Measurements from ENCODE around the gene KTN1. TPM values are rescaled to one million over a fixed set of nuclear protein-coding genes. Genes with fewer than 3 reads are reported as not detected.

KTN1 gene
- total RNA-seq, 1 donor: 75.0 TPM

DNA sequence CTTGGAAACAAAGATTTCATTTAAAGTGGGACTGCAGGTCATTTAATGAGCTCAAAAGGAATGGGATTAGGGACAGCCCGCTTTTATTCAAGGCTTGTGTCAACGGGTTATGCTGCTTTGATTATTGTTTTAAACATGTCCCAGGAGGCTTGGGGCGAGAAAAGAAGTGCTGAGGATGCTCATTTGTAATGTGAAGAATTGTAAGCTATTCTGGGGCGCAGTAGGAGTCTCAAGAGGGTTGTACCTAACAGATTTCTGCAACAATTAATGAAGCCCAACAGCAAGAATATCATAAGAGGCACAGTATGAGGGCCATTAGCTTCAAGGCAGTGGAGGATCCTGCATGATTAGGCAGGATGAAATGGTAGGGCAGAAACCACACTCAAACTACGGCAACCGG is 122.5 kb downstream of the KTN1 start:
- Histone ChIP-seq H3K9me3 (ENCODE audit: low read depth, low read length) (no peaks in the 10 kb centered on the region), H3K4me1 (ENCODE audit: insufficient read depth, low read length) (no peaks in the 10 kb centered on the region), H3K4me3 (ENCODE audit: low read length) (no peak overlapping the region), H3K27me3 (ENCODE audit: insufficient read depth, low read length) (no peaks in the 10 kb centered on the region)

GRCh38 chr14:55704654-55705053 is 124.6 kb downstream of the KTN1 start:
- H3K4me3 ChIP-seq (ENCODE audit: low read length): no peak overlapping the region
- no peaks in the 10 kb centered on the region for H3K27me3 ChIP-seq (ENCODE audit: insufficient read depth, low read length)
- no peaks in the 10 kb centered on the region for H3K9me3 ChIP-seq (ENCODE audit: low read depth, low read length)
- no peaks in the 10 kb centered on the region for H3K4me1 ChIP-seq (ENCODE audit: insufficient read depth, low read length)

DNA sequence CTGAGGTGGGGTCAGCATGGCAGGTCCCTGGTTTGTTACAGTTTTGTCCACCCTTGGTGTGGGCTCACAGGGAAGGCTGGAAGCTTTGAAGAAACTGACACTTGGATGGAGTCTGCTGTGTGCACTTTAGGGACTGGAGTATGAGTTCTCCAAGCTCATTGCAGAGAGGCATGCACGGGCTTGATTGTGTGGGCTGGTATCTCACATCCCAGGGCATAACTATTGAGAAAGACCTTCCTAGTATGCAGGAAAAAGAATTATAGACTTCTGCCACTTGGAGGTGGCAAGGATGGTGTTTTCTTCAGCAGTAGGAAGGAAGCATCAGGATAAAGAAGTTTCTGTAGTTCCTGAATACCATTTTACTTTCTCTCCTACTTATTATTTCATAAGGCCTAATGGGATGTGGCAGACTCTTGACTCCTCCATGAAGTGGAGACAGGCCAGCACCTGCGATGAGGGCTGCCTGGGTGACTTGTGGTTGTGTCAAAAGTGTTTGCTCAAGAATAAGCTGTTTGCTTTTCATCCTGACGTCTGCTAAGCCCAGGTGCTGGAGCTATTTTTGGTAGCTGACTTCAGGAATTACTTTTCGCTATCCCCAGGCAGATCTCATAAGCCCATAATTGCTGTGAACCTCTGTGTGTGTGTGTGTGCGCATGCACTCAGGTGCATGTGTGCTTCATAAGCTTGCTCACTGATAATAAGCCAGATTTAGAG is 125.8 kb downstream of the KTN1 start:
- no peaks in the 10 kb centered on the region for H3K9me3 ChIP-seq (ENCODE audit: low read depth, low read length)
- no peak overlapping the region for H3K4me3 ChIP-seq (ENCODE audit: low read length)
- H3K4me1 ChIP-seq (ENCODE audit: insufficient read depth, low read length): no peaks in the 10 kb centered on the region
- no peaks in the 10 kb centered on the region for H3K27me3 ChIP-seq (ENCODE audit: insufficient read depth, low read length)

DNA sequence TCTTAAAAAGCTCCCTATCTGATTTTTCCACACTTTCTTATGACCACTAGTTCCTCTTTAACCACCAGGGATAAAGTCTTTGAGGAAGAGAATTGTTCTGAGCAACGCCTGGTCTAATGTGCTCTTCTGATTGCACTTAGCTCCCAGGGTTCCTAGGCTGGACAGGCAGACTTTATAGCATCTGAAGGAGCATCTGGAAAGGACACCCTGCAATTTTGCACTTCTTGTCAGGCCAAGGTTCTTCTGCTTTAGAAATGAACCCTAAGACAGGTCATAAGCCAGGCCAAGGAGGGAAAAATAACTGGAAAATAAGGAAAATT is 126.3 kb downstream of the KTN1 start:
- Histone ChIP-seq H3K27me3 (ENCODE audit: insufficient read depth, low read length) (no peaks in the 10 kb centered on the region), H3K9me3 (ENCODE audit: low read depth, low read length) (no peaks in the 10 kb centered on the region), H3K4me1 (ENCODE audit: insufficient read depth, low read length) (no peaks in the 10 kb centered on the region), H3K4me3 (ENCODE audit: low read length) (no peak overlapping the region)

DNA sequence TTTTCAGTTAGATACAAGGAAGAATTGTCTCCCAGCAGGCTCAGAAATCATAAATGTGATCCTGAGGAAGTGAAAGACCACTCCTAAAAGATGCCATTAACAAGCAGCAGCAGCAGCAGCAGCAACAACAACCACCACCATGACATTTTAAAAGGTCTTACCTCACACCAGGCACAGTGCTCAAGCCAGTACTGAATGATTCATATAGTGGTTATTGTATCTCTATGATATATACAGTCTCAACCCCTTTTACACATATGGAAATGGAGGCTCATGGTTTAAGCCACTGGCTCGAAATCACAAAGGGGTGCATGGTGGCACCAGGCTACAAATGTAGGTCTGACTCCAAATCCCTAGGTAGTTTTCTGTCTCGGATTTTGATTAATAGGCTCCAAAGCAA is 126.9 kb downstream of the KTN1 start:
- Histone ChIP-seq H3K9me3 (ENCODE audit: low read depth, low read length) (no peaks in the 10 kb centered on the region), H3K4me3 (ENCODE audit: low read length) (no peak overlapping the region), H3K27me3 (ENCODE audit: insufficient read depth, low read length) (no peaks in the 10 kb centered on the region), H3K4me1 (ENCODE audit: insufficient read depth, low read length) (no peaks in the 10 kb centered on the region)

DNA sequence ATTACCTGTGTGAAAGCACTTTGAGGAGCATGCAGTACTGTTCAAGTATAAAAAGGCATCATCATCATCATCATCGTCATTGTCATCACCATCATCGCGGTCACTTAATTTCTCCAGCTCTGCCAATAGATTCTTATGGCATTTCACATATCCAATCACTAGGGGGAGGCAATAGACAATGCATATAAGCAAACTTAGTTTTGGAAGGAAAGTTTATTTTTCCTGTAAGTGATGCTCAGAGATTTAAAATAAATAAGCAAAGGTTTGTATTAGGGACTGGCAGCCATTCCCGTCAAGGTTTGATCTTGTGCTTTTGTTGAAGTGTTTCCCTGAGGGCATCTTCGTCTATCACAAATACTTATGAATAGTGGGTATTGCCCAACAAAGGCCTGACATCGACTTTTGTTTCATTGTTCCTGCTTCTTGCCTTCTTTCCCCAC is 127.4 kb downstream of the KTN1 start:
- Histone ChIP-seq H3K4me1 (ENCODE audit: insufficient read depth, low read length) (no peaks in the 10 kb centered on the region), H3K9me3 (ENCODE audit: low read depth, low read length) (no peaks in the 10 kb centered on the region), H3K4me3 (ENCODE audit: low read length) (no peak overlapping the region), H3K27me3 (ENCODE audit: insufficient read depth, low read length) (no peaks in the 10 kb centered on the region)

- Histone ChIP-seq H3K9me3 (ENCODE audit: low read depth, low read length) (no peaks in the 10 kb centered on the region), H3K27me3 (ENCODE audit: insufficient read depth, low read length) (no peaks in the 10 kb centered on the region), H3K4me1 (ENCODE audit: insufficient read depth, low read length) (peaks cover 14% of the 10 kb centered on the region), H3K4me3 (ENCODE audit: low read length) (no peak overlapping the region)
Observed at GRCh38 chr14:55710506-55711041, 130.6 kb downstream of the KTN1 start.

- Histone ChIP-seq H3K27me3 (ENCODE audit: insufficient read depth, low read length) (no peaks in the 10 kb centered on the region), H3K4me3 (ENCODE audit: low read length) (no peak overlapping the region), H3K4me1 (ENCODE audit: insufficient read depth, low read length) (peaks cover 14% of the 10 kb centered on the region), H3K9me3 (ENCODE audit: low read depth, low read length) (no peaks in the 10 kb centered on the region)
Observed at GRCh38 chr14:55711175-55711811, 131.3 kb downstream of the KTN1 start.

DNA sequence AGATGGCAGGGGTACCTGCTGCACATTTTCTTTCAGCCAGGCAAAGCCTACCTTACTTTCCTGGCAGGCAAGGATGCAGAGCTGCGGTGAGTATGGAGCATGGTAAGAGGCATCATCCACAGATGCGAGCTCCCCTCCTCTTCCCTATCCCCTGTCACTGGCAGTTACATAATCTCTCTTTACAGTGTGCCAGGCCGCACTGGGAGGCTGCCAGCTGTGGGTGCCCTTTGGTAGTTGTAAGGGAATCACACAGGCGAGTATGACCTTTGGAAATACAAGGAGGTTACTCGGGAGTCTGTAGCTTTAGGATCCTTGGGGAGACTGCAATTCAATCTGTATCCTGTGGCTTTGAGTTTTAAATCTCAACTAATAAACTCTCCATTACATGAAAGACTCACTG is 132.5 kb downstream of the KTN1 start:
- H3K4me3 ChIP-seq (ENCODE audit: low read length): no peak overlapping the region
- no peaks in the 10 kb centered on the region for H3K9me3 ChIP-seq (ENCODE audit: low read depth, low read length)
- no peaks in the 10 kb centered on the region for H3K27me3 ChIP-seq (ENCODE audit: insufficient read depth, low read length)
- H3K4me1 ChIP-seq (ENCODE audit: insufficient read depth, low read length): peaks cover 14% of the 10 kb centered on the region

GRCh38 chr14:55713486-55713885 is 133.5 kb downstream of the KTN1 start:
- Histone ChIP-seq H3K9me3 (ENCODE audit: low read depth, low read length) (no peaks in the 10 kb centered on the region), H3K4me1 (ENCODE audit: insufficient read depth, low read length) (peaks cover 14% of the 10 kb centered on the region), H3K4me3 (ENCODE audit: low read length) (no peak overlapping the region), H3K27me3 (ENCODE audit: insufficient read depth, low read length) (no peaks in the 10 kb centered on the region)

DNA sequence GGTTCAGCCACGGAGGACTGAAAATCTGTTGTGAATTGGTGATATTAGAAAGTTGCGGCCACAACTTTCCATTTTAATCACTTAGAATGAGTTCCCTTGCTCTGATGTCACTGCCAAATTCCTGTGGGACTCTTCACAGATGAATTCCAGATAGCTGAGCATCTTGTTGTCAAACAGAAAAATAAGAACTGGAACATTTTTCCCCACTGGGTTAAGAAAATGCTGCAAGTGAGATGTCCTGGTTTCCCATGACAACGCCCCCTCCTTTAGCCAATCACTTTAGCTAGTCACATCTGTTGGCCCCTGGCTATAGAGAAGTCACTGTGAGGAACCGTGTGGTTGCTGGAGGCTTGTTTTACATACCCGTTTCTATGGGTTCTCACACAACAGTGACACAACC is 135.9 kb downstream of the KTN1 start:
- Histone ChIP-seq H3K9me3 (ENCODE audit: low read depth, low read length) (no peaks in the 10 kb centered on the region), H3K4me1 (ENCODE audit: insufficient read depth, low read length) (peaks cover 14% of the 10 kb centered on the region), H3K4me3 (ENCODE audit: low read length) (no peak overlapping the region), H3K27me3 (ENCODE audit: insufficient read depth, low read length) (no peaks in the 10 kb centered on the region)

GRCh38 chr14:55717621-55718020 is 137.6 kb downstream of the KTN1 start:
- no peaks in the 10 kb centered on the region for H3K9me3 ChIP-seq (ENCODE audit: low read depth, low read length)
- peaks cover 14% of the 10 kb centered on the region for H3K4me1 ChIP-seq (ENCODE audit: insufficient read depth, low read length)
- no peak overlapping the region for H3K4me3 ChIP-seq (ENCODE audit: low read length)
- H3K27me3 ChIP-seq (ENCODE audit: insufficient read depth, low read length): no peaks in the 10 kb centered on the region

DNA sequence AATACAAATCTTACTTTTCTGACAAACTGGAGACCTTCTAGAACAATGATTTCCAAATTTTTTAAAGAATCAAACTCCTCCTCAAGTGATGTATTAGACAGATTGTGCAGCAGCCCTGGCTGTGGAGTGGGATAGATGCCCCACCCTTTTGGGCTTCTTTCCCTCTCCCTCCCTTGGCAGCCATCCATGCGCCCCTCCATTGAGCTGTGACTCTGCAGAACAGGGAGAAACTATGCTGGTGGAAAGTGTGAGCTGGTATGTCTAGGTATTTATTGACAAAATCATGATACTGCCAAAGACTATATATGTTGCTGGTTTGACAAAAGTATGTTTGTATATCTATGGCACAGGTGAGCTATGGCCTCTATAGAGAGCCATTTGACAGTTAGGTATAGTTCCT is 138.5 kb downstream of the KTN1 start:
- Histone ChIP-seq H3K4me1 (ENCODE audit: insufficient read depth, low read length) (peaks cover 5% of the 10 kb centered on the region), H3K9me3 (ENCODE audit: low read depth, low read length) (no peaks in the 10 kb centered on the region), H3K27me3 (ENCODE audit: insufficient read depth, low read length) (no peaks in the 10 kb centered on the region), H3K4me3 (ENCODE audit: low read length) (no peak overlapping the region)

GRCh38 chr14:55720796-55721195 is 140.8 kb downstream of the KTN1 start:
- H3K27me3 ChIP-seq (ENCODE audit: insufficient read depth, low read length): no peaks in the 10 kb centered on the region
- no peak overlapping the region for H3K4me3 ChIP-seq (ENCODE audit: low read length)
- H3K9me3 ChIP-seq (ENCODE audit: low read depth, low read length): no peaks in the 10 kb centered on the region
- H3K4me1 ChIP-seq (ENCODE audit: insufficient read depth, low read length): no peaks in the 10 kb centered on the region

GRCh38 chr14:55721353-55721752 is 141.3 kb downstream of the KTN1 start:
- Histone ChIP-seq H3K4me3 (ENCODE audit: low read length) (no peak overlapping the region), H3K9me3 (ENCODE audit: low read depth, low read length) (no peaks in the 10 kb centered on the region), H3K27me3 (ENCODE audit: insufficient read depth, low read length) (no peaks in the 10 kb centered on the region), H3K4me1 (ENCODE audit: insufficient read depth, low read length) (no peaks in the 10 kb centered on the region)

DNA sequence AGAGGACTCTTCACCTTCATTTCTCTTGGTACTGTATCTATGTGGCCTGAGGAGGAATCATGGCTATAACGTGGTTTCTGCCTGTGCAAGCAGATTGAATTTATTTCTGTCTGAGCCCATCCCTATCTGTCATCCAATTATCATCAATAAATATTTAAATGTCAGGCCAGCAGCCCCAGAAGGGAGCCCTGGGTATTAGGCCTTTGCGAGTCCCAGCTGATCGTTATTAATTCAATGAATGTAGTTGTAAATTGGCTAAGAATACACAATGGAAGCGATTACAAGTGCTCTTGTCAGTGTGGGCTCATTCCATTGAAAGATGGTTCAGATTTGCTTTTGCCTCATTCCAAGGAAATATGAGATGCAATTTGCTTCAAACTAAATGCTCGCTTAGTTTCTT is 142.0 kb downstream of the KTN1 start:
- no peaks in the 10 kb centered on the region for H3K4me1 ChIP-seq (ENCODE audit: insufficient read depth, low read length)
- H3K9me3 ChIP-seq (ENCODE audit: low read depth, low read length): no peaks in the 10 kb centered on the region
- H3K4me3 ChIP-seq (ENCODE audit: low read length): no peak overlapping the region
- H3K27me3 ChIP-seq (ENCODE audit: insufficient read depth, low read length): no peaks in the 10 kb centered on the region
